GM12891 (cell line): ENCODE data around the gene GSC2.

Experiments used
- POLR2A ChIP-seq: IDR thresholded peaks from 2 replicates; pipeline ENCODE4 v1.6.1; 2011; ENCODE audit warnings: low read depth, low read length, control low read depth
- POLR2AphosphoS5 ChIP-seq: IDR thresholded peaks from 2 replicates; pipeline ENCODE4 v1.6.1; 2011; ENCODE audit warnings: low read depth, low read length, control low read depth
- SPI1 ChIP-seq: IDR thresholded peaks from 2 replicates; pipeline ENCODE4 v1.6.1; 2011; ENCODE audit warnings: low read depth, low read length, control low read depth
- TAF1 ChIP-seq: IDR thresholded peaks from 2 replicates; pipeline ENCODE4 v1.6.1; 2011; ENCODE audit warnings: low read depth, low read length, control low read depth

GRCh38 chr22:19119949-19120348 is 30.1 kb downstream of the GSC2 start:
- no peak for TF ChIP-seq POLR2AphosphoS5
- no peak for TF ChIP-seq POLR2A
- TF ChIP-seq TAF1 = no peak
- TF ChIP-seq SPI1 = no peak
